Activated CD8-positive, alpha-beta memory T cell treated with anti-CD3 and anti-CD28 coated beads, Interleukin-2, amount 50 U/mL, for 24 hours (primary cell): Measurements from ENCODE around the gene FSIP1.
A peak's percentile ranks its signal among the peaks of the same experiment; 100 is the strongest.
"Not testable (repeated sequence)": the region's sequence is repeated elsewhere in the genome, so short reads cannot be mapped to it uniquely, and the experiment has no call there.

ENCODE experiments used
- DNase-seq: peaks from one replicate; pipeline ENCODE4 v3.0.0-alpha.2; 2020; ENCODE audit errors: extremely low read depth

Gene FSIP1

DNA sequence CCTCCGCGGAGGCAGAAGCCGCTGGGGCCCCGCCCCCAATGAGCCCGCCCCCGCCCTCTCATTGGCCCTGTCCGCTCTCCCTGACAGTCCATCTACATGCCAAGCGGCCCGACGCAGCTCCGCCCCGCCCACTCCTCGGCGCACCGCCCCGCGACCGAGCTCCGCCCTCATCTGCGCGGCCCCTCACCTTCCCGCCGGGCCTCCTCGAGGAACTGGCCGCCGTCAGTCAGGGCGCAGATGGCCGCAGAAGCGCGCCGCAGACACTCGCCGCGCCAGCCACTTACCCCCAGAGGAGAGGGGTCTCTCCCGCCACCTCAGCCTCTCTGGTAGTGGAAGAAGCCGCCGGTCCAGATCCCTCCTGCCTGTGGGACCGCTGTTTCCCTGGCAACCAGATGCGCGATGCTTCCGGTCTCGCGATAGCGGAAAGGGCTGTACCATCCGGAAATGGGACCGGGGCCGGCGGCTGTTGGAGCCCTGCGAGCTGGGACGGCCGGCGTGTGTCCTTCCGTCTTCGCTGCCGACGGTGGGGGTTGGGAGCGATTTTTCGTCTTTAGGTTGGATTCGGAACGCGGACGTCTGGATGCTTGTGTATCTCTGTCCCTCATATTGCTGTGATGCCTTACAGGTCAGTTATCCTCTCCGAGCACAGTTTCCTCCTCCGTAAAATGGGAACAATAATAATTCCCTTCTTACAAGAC is at the start of gene FSIP1:
FSIP1 (minus strand) TSS at position 401 of the 698 bp plus-strand sequence. CDS start 6,317 bp downstream, outside the sequence.
- DNase-seq, result peak; percentile 92

DNA sequence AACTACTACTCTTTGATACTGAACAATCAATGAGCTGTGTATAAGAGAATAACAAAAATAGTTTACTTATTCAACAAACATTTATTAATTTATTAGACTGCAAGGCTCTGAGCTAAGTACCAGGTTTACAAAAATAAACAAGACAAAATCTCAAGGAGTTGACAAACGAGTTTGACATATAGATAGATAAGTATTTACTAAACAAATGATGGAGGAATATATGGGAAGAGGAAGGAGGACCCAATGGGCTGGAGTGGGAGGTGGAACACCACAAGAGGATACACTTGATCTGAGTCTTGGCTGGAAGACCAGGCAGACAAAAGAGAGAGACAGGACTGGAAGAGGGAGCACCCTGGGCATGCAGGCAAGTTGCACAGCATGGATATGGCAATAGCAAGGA is 47.5 kb upstream of the FSIP1 start:
- DNase-seq, result no peak

DNA sequence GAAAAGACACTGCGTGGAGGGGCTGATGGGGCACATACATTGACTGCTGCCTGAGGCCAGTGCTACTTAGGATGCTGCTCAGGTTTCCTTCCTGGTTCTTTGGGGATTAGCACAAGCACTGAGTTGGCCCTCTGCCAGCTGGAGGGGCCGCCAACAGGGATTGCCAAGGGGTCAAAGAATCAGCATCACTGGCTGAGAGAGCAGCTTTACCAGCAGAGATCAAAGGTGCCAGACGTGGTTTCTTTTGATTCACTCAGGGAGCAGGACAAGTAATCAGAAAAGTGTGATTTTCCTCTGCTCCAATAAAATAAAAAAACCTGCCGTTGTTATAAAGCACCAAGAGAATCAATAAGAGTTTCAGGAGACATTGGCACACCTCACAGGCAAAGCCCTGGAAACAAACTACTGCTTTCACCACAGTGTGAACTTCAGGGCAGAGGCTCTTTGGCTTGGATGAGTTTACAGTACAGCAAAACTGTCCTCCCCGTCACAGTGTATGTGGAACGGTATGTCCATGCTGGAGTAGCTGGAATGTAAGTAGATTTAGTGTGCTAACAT is 45.8 kb upstream of the FSIP1 start:
- no peak for DNase-seq

DNA sequence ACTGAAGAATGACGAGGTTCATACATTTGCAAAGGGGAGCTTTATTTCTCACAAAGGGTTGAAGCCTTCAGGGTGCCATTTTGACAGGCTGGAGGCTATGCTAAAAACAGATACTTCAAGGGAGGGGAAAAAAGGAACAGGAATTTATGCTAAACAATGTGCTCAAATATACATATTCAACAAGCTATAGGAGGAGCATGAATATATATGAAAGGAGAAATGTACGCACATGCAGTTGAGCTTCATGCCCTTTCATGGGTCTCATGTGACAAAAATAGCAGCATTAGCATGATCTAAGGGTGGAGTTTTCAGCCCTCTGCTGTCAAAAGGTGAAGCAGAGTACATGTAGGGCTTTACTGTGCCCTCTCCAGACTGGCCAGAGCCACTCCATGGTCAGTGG is 44.3 kb upstream of the FSIP1 start:
- no peak for DNase-seq

DNA sequence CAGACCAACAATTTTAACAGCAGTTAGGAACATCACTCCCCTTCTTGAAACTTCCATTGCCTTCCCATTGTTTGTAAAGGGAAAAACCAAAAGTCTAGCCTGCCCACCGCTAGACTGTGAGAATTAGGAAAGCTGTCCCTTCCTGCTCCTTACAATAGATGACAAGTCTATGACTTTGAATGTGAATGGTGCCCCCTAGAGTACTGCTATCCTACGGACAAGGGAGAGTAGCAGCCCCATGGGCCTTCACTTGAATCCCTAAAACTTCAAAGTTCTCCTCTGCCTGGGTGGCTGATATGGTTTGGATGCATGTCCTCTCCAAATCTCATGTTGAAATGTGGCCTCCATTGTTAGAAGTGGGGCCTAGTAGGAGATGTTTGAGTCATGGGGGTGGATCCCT is 41.0 kb upstream of the FSIP1 start:
- no peak for DNase-seq

DNA sequence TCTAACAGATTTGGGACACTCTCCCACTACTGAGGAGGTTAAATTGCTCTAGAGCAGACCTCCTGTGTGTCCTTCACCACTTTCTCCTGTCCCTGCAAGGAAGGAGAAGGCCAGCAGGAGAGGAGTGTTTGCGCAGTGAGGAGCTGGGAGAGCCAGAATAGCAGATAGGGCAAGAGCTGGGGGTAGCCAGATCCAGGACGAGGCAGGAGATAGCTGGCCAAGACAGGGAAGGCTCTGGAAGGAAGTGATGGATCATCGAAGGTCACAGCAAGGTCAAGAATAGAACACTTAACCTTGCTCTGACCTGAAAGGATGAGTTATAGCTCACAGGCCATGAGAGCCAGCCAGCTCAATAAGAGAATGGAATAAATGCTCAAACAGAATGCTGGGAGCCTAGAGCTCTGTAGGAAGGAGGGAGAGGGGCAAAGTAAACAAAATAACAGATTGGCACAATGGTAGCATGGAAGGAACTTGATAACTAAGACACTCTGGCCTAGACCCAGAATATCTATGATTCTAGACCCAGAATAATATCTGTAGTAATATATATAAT is 37.5 kb upstream of the FSIP1 start:
- DNase-seq, result no peak

DNA sequence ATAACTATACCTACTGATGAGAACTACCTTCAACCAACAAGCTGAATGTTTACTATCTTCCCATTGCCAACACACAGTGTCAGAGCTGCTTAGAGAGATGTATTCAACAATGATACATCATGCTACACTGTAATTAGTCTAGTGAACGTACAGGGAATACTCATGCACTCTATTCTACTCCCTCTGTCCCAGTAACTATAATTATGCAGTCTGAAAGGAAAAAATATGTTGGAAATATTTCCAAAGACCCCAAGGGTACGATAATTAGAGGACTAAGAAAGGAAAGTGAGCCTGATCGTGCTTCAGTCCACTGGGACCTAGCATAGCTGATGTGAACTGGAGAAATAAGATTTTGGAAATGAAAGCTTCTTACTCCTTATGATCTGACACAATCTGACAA is 36.9 kb upstream of the FSIP1 start:
- DNase-seq, result no peak

DNA sequence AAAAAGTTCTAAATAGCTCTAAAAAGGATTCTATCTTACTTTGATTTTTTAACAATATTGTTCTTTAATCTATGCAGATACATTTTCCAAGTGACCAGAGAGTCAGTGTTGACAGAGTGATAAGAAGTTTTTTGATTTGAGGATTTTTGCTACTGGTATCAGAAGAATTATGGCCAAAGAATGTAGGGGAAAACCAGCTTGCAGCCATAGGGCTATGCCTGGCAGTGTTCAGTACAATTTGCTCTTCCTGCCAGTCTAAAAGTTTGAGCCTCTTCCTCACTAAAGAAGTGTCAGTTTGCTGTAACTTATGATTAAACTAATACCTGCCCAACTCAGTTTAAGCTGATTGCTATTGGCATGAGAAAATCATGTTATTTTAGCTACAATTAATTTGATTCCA is 35.3 kb upstream of the FSIP1 start:
- no peak for DNase-seq

DNA sequence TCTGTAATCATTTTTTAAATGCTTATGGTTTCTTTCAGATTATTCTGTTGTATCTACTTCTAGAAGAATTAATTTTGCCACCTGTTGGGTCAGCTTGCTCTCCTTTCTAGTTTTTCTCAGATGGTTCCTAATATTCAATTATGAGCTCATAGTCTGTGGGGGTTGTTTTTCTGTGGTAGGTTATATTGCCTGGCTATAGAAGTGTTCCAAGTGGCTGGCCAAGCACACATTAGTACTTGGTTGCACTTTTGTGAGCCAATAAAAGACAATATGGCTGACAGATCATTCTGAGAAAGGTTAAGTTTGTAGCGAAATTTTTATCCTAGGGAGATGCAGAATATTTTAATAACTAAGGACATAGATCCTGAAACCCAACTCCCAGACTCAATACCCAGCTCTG is 31.8 kb upstream of the FSIP1 start:
- DNase-seq, result no peak

DNA sequence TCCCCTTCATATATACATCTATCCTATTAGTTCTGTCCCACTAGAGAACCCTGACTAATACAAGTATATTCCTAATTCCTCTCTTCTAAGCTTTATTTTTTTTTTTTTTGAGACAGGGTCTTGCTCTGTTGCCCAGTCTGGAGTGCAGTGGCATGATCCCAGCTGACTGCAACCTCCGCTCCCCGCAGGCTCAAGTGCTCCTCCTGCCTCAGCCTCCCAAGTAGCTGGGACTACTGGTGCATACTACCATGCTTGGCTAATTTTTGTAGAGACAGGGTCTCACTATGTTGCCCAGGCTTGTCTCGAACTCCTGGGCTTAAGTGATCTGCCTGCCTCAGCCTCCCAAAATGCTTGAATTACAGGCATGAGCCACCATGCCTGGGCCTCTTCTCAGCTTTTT is 30.0 kb upstream of the FSIP1 start:
- DNase-seq, result not testable (repeated sequence)

DNA sequence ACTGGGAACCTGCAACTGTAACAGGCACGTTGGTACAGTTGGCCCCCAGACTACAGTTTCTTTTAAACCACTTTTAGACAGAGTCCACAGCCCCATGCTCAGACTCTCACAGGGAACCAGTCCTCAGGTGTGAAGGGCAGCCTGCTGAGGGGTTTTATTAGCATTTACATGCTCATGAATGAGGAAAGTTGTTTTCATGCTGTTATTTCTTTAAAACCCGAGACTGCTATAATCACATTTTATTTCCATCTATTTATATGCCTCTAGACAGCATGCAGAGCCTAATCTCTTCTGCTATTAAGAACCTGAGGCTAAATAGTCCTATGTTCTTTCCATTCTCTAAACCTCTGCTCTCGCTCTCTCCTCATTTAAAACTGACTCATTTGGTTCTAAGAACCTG is 26.3 kb upstream of the FSIP1 start:
- DNase-seq, result no peak

DNA sequence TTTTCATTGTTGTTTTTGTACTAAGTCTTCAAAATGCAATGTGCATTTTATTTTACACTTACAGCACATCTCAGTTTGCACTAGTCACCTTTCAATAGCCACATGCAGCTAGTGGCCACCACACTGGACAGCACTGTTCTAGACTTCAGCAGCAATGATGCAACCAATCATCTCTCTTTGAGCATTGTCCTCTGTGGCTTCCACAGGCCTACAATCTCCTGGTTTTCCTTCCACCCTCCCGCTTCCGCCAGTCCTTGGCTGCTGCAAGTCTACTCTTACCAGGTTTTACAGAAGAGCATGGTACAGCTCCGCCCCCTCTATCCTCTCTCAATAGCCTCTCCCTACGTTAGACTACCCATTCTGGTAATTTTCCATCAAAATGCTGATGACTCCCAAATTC is 25.1 kb upstream of the FSIP1 start:
- DNase-seq, result no peak

DNA sequence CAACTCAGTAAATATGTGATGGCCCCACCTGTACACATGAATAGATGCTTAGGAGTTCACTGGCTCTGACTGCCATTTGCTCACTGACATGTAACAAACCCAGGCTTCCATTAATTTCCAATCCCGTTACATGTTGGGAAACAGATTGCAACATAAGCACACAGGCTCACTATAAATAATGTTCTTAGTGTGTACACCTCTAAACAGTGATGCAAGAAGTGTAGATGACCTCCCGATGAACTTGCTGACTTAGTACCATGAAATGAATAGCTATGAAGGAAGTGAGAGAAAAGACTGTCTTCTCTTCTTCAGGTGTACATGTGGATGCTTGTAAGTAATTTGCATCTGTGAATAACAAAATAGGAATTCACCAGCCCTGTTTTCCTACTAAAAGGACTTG is 21.4 kb upstream of the FSIP1 start:
- no peak for DNase-seq

DNA sequence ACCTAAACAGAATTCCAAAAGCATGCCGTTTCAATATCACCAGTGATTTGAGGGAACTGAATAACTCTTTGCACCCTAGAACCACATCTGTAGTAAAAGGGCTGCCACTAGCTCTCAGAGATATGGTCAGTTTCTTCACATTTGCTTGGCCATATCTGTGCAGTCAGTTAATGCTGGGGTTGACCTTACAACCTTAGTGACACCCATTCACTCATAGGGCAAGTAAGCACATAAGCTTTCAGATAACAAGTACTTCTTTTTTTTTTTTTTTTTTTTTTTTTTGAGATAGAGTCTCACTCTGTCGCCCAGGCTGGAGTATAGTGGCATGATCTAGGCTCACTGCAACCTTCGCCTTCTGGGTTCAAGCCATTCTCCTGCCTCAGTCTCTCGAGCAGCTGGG is 20.4 kb upstream of the FSIP1 start:
- no peak for DNase-seq

DNA sequence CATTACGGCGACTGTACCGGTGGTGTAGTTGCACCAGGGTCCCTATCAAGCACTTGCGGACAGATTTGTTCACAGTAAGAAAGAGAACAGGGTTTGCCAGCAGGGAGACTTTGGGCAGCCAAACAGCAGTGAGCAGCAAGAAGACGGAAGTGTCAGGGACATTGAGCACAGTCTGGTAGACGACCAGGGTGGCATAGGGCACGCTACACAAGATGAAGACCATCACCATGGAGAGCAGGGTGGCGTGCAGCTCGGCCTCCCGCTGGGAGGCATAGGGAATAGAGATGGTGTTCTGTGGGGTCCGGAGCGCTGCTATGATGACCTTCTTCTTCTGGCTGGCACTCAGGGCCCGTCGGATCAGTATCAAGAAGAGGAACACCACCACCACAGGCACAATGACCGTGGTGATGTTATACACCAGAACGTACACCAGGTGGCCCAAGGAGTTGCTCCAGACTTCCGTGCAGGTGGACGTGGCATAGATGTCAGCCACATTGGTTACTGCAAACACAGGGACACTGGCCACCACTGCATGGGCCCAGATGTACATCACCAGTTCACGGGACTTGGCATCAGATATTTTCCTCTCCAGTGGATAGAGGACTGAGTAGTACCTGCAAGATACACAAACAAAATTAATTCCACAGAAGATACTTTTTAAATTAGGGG is 19.1 kb upstream of the FSIP1 start:
- no peak for DNase-seq

DNA sequence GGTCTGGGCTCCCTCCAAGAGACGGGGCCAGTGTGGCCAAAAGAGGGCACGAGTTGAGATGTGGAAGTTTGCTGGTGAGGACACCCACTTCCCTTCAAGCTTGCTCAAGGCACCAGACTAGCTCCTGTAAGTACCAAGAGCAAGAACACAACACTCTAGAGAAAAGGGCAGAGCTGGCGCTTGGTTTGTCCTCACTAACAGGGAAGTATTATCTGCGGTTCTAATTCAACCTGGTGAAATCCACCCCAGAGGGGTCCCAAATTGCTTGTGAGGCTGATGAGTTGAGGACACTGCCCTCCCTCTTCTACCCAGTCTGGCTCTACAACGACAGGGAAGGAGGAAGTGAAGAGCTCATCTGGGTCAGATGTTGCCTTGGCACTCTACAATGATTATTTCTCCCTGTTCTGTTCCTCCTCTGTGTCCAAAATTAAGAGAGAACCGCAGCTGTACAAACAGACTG is 16.9 kb upstream of the FSIP1 start:
- no peak for DNase-seq

DNA sequence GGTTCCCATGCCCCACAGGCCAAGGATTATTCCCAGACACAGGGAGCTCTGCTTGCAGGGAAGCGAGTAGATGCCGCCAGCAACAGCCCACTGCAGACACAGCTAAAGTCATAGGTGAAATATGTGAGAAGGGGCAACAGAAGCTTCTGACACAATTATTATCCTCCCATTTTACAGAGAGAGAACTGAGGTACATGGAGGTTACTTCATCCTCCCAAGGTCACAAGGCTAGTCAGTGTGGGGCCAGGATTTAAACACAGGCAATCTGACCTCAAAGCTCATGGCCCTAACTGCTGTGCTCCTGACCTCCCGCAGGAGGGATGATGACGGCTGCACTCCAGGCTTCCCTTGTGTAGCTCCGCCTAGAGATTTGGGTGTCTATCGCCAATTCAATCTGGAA is 15.7 kb upstream of the FSIP1 start:
- no peak for DNase-seq

DNA sequence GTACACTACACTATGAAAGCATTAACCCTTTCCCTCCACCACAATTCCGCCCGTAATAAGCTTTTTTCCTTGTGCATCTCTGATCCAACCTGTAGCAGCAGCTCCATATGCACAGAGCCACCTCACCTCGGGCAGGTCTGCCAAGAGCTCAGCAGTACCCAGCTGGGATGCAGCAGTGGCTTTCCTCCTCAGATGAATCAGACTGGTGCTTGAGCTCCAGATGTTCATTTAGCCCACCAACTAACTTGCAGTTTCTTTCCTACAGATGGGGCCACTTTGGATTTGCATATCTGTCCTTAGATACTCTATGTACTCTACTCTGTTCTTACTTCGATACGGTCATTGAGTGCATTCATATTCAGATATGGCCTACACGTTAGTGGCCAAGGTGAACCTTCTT is 14.8 kb upstream of the FSIP1 start:
- no peak for DNase-seq

DNA sequence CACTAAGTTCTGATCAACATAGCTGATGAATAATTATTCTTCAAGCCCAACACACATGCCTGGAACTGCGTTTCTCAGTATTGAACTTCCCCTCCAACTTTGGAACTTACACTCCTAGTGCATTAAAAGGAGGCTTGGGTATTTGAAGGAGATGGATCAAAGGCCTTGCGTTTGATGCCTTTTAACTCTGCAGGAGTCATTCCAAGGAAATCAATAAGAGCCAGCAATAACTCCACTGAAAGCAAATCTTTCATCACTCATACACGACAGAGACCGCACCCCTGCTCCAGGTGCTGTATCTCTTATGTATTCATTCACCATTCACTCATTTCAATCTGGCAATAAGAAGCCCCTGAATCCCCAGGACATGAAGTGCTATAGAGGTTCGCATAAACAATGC is 14.0 kb upstream of the FSIP1 start:
- no peak for DNase-seq

DNA sequence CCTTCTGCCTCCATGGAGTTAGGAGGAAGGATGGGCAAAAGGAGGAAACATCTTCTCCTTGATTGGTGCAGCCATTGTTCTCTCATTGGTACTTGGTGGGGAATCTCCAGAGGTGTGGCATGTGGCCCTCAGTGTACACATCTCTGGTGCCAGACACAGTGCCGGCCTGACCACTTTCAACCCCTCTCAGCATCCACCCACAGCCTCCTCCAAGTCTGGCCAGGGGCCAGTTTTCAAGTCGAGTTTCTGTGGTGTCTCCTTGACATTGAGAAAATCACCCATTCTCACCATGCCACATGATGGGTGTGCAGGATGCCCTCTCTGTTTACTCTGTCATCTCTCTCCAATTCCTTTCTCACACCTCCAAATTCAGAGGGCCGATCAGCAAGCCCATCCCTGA is 12.8 kb upstream of the FSIP1 start:
- DNase-seq, result no peak

DNA sequence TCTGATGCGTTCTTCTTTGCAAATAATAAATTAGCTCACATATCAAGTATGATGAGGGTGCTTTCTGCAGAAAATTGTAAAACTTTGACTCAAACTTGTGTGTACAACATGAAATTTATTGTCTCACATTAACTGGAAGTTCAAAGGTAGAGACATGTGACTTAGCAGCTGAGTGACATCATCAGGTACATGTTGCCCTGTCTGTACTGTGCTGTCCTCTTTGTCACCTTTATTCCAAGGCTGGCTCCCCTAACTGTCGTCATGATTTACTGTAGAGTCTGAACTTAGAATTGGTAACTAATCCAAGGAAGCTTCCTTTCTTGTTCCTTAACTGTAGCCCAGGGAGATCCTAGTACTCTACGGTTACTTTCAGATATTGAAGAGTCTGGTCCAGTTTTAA is 12.3 kb upstream of the FSIP1 start:
- no peak for DNase-seq

DNA sequence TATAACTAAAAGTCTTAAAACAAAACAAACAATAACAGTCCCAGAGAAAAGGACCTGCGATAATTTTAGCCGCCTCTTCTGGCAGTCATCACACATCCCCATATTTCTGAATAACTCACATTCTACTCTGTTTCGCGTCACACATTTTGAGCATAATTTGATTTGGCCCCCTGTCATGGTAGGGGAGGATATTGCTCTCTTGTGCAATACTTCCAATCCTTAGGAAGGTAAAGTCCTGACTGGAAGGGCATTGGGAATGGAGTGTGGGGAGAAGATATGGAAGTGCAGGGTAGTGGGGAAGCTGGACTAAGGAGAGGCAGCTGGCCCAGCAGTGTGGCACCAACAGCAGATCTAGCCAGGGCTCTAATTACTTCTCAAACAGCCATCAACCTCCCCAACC is 11.3 kb upstream of the FSIP1 start:
- DNase-seq, result no peak

DNA sequence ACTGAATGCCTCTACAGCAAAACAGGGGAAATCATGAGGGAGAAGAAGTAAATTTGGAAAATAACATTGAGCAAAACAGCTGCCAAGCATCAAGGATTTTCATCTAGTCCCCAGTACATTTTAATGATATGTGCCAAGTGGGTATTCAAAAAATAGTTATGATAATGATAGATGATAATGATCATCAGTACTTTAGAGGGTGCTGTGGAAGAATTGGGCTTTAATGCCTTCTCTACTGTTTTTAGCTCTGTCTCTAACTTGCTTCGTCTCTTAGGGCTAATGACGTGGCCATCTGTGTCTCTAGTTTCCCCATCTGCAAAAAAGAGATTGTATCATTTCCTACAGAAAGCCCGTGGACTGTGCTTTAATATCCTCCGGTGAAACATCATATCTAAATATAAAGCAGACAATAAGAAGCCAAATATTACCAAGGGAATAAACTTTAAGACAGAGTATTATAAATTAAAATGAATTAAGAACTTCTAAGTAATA is 10.2 kb upstream of the FSIP1 start:
- no peak for DNase-seq
